ENCODE results near the gene GRB10. TPM values are rescaled to one million over a fixed set of nuclear protein-coding genes. Genes with fewer than 3 reads are reported as not detected.

GRB10 gene
- total and polyA plus RNA-seq, 2 donors (not counting 3 experiments of a cell fraction or from before 2014, with no cell fraction given): 43.7 to 240 TPM

DNA sequence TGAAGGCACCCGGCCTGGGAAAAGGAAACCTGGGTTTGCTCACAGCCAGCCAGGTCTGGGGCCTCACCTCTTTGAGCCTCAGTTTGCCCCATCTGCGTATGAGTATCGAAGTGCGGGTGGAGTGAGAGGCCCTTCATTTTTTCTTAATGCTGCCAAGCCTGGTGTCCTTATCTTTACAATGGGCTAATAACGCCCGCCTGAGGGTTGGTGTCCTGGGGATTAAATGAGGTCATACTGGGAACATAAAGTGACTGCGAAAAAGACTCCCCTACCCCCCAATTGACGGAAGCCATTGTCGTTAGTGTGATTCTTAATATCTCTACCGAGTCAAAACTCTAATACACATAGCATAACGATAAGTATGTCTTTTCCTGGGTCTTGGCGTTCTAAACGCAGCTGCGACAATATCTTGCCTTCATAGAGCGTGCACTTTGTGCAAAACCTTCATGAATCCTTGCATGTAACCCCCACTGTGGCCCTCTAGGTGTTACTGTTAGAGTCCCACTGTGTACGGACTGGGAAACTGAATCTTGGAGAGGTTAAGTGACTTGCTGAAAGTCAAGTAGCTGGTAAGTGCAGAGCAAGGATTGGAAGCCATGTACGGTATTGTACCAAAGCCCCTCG lies 11.4 kb upstream of the GRB10 start:
- intact Hi-C loops (cut with micrococcal nuclease) (loop anchor here (1.0 to 5.0 kb wide), 9 partner anchors 33 to 347 kb away; no protein-coding TSS in a partner anchor), dilution Hi-C loops (cut with MboI; ENCODE audit: extremely low pct_ligation_motif_present, low sequenced_read_pairs) (no loop called here)
- no peaks in the 10 kb centered on the region for H3K9me1 ChIP-seq (replicated peaks; ENCODE audit: control insufficient read depth, extremely low read depth, insufficient read depth, low read length)
- H3K4me3 ChIP-seq (replicated peaks in 1 of 3; ENCODE audit: insufficient read depth in 1 of 3, low read depth in 1 of 3, low read length in 3 of 3): peak overlapping the region in 2 of 3 experiments; percentile 43 to 58
- H3K9ac ChIP-seq (replicated peaks; ENCODE audit: extremely low read depth, insufficient read depth, low read length): peak overlapping the region; percentile 83
- no peak for FAIRE-seq
- H3K9me3 ChIP-seq (replicated peaks; ENCODE audit: control insufficient read depth, insufficient read depth, low read length): no peaks in the 10 kb centered on the region
- TF ChIP-seq, protein P1, sequence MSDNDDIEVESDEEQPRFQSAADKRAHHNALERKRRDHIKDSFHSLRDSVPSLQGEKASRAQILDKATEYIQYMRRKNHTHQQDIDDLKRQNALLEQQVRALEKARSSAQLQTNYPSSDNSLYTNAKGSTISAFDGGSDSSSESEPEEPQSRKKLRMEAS (IDR thresholded peaks at IDR 0.05; ENCODE audit: insufficient read depth, insufficient read length): no peak
- TF ChIP-seq JUN (IDR thresholded peaks at IDR 0.05; ENCODE audit: borderline replicate concordance, insufficient read depth, insufficient read length, low read depth) (no peak), MYC (IDR thresholded peaks at IDR 0.05; ENCODE audit: low read depth, low read length) (no peak), EZH2 (IDR thresholded peaks at IDR 0.05; ENCODE audit: borderline replicate concordance, low read depth, low read length, severe bottlenecking) (no peak), POLR2A (IDR thresholded peaks at IDR 0.05; ENCODE audit: low read depth, low read length) (no peak), POLR2AphosphoS5 (IDR thresholded peaks at IDR 0.05; ENCODE audit: insufficient read depth, low read depth, low read length) (no peak), FOS (IDR thresholded peaks at IDR 0.05; ENCODE audit: borderline replicate concordance, insufficient read depth, low read length) (no peak), GATA2 (IDR thresholded peaks at IDR 0.05; ENCODE audit: insufficient read depth, insufficient read length, low read depth, low read length) (no peak)
- TF ChIP-seq, protein P2, sequence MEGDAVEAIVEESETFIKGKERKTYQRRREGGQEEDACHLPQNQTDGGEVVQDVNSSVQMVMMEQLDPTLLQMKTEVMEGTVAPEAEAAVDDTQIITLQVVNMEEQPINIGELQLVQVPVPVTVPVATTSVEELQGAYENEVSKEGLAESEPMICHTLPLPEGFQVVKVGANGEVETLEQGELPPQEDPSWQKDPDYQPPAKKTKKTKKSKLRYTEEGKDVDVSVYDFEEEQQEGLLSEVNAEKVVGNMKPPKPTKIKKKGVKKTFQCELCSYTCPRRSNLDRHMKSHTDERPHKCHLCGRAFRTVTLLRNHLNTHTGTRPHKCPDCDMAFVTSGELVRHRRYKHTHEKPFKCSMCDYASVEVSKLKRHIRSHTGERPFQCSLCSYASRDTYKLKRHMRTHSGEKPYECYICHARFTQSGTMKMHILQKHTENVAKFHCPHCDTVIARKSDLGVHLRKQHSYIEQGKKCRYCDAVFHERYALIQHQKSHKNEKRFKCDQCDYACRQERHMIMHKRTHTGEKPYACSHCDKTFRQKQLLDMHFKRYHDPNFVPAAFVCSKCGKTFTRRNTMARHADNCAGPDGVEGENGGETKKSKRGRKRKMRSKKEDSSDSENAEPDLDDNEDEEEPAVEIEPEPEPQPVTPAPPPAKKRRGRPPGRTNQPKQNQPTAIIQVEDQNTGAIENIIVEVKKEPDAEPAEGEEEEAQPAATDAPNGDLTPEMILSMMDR (IDR thresholded peaks at IDR 0.05; ENCODE audit: extremely low read depth in 1 of 2, insufficient read depth in 1 of 2, low read depth in 1 of 2, low read length in 2 of 2): no peak
- H4K20me1 ChIP-seq (replicated peaks; ENCODE audit: control insufficient read depth, extremely low read depth, insufficient read depth, low read length): peaks cover 11% of the 10 kb centered on the region
- TSS peak; percentile 73 for BruUV-seq (replicated peaks)
- peaks cover 24% of the 10 kb centered on the region for H3K4me1 ChIP-seq (ENCODE audit: control insufficient read depth, extremely low read depth, insufficient read depth, low read length)
- H3K36me3 ChIP-seq (ENCODE audit: control insufficient read depth in 2 of 2, extremely low read depth in 1 of 2, insufficient read depth in 2 of 2, low read length in 2 of 2): no peaks in the 10 kb centered on the region
- peak overlapping the region; percentile 75 for H2AFZ ChIP-seq (ENCODE audit: low read depth, low read length)
- H3K27ac ChIP-seq (ENCODE audit: insufficient read depth, low read depth, low read length): peak overlapping the region; percentile 67
- no peaks in the 10 kb centered on the region for H3K27me3 ChIP-seq (ENCODE audit: control insufficient read depth in 2 of 2, insufficient read depth in 2 of 2, low read length in 2 of 2)
- DNase-seq (ENCODE audit: low read depth, low spot score): no peak
- CTCF ChIA-PET: interaction anchor here (0.9 to 3.2 kb wide), 4 partner anchors 14 to 369 kb away, joined by 3 to 18 read pairs (median 3); no protein-coding TSS in a partner anchor
- H3K4me2 ChIP-seq (ENCODE audit: insufficient read depth, low read length): peak overlapping the region; percentile 56
- POLR2A ChIA-PET: no interaction called here
- H3K79me2 ChIP-seq (ENCODE audit: control insufficient read depth, insufficient read depth, low read length): peaks cover 37% of the 10 kb centered on the region

Data from endothelial cell of umbilical vein (primary cell).